Left lung (tissue), 10 donors: ENCODE data around the gene BRSK2. TPM values are rescaled to one million over a fixed set of nuclear protein-coding genes. Genes with fewer than 3 reads are reported as not detected.

Experiments used
- ATAC-seq: fragments of 200-7000 bp; cut with Tn5 transposase; one replicate; pipeline ENCODE4 v1.9.1; 2020; ENCODE audit warnings: moderate library complexity
- DNase-seq, 4 donors: peaks; one replicate each; pipeline ENCODE4 v3.0.0-alpha.2; 2013 to 2020
- H3K27ac ChIP-seq, 2 donors: fragments of 200-600 bp; sonication (generic) in 1 of 2; one replicate each; pipeline versions ENCODE4 v1.5.0 to v1.8.0; 2020 to 2021
- H3K27me3 ChIP-seq, 2 donors: fragments of 200-600 bp; sonication (generic) in 1 of 2; one replicate each; pipeline versions ENCODE4 v1.5.0 to v1.8.0; 2020 to 2021
- H3K36me3 ChIP-seq, 2 donors: fragments of 200-600 bp; sonication (generic) in 1 of 2; one replicate each; pipeline versions ENCODE4 v1.5.0 to v1.8.0; 2020 to 2021
- H3K4me1 ChIP-seq, 2 donors: fragments of 200-600 bp; one replicate each; pipeline ENCODE4 v1.8.0; 2021
- H3K4me3 ChIP-seq, 2 donors: fragments of 200-600 bp; sonication (generic) in 1 of 2; one replicate each; pipeline versions ENCODE4 v1.5.0 to v1.8.0; 2020 to 2021; ENCODE audit warnings: mild to moderate bottlenecking in 1 of 2
- H3K9me3 ChIP-seq, 2 donors: fragments of 200-600 bp; sonication (generic) in 1 of 2; one replicate each; pipeline versions ENCODE4 v1.5.0 to v1.8.0; 2020 to 2021
- CTCF ChIP-seq, 2 donors: fragments of 200-600 bp; sonication (generic) in 1 of 2; IDR thresholded peaks; one replicate each; pipeline versions ENCODE4 v1.5.0 to v1.8.0; 2021; ENCODE audit warnings: antibody characterized with exemption in 2 of 2
- intact Hi-C, 2 donors: fragments of 100-400 bp; cut with DNase I; formaldehyde crosslinking; loops; one replicate each; pipeline versions ENCODE4 v1.11.2 to v1.14.2; 2022
- polyA plus RNA-seq, 6 donors: library from polyadenylated mRNA; unstranded; fragments of 120-200 nt; gene quantifications; one replicate each; pipeline ENCODE4 v1.2.1, GENCODE V29; 2013; ENCODE audit not compliant: insufficient read length in 6 of 6
- total RNA-seq, 2 donors: library from RNA; stranded (reverse); fragmentation: NEBNext Ultra II Directional; extraction: Animal tissue kit (Norgen Biotek cat#: 25700); gene quantifications; one replicate each; pipeline ENCODE4 v1.2.1, GENCODE V29; 2021
- donor health status: DM: no; HTN: yes; CAD: no.
- donor health status: DM: no; HTN: no; CAD: no.

Gene BRSK2
- total and polyA plus RNA-seq, 8 donors: 0.13 to 1.1 (median 0.69) TPM

GRCh38 chr11:1479006-1479677 is 89.4 kb downstream of the BRSK2 start:
- no peak for TF ChIP-seq CTCF (IDR thresholded peaks at IDR 0.05)
- peaks cover 0 to 76% of the 10 kb centered on the region in 2 donors for H3K36me3 ChIP-seq
- no peak overlapping the region for H3K4me3 ChIP-seq
- H3K9me3 ChIP-seq: no peaks in the 10 kb centered on the region
- ATAC-seq (no peak), DNase-seq (peak in 1 of 4 donors; percentile 60)
- intact Hi-C loops: no loop called here
- peaks cover 0 to 31% of the 10 kb centered on the region in 2 donors for H3K4me1 ChIP-seq
- H3K27ac ChIP-seq: no peak overlapping the region
- no peaks in the 10 kb centered on the region for H3K27me3 ChIP-seq

- Histone ChIP-seq H3K36me3 (peaks cover 0 to 72% of the 10 kb centered on the region in 2 donors), H3K4me3 (no peak overlapping the region), H3K27me3 (no peaks in the 10 kb centered on the region), H3K4me1 (peaks cover 0 to 34% of the 10 kb centered on the region in 2 donors), H3K9me3 (no peaks in the 10 kb centered on the region), H3K27ac (no peak overlapping the region)
- DNase-seq (peak in 1 of 4 donors; percentile 53), ATAC-seq (no peak)
- TF ChIP-seq CTCF (IDR thresholded peaks at IDR 0.05): no peak
- intact Hi-C loops: no loop called here
Observed at GRCh38 chr11:1479678-1480118, 90.0 kb downstream of the BRSK2 start.

GRCh38 chr11:1480191-1480554 is 90.4 kb downstream of the BRSK2 start:
- no peak overlapping the region for H3K4me3 ChIP-seq
- H3K27ac ChIP-seq: no peak overlapping the region
- ATAC-seq (no peak), DNase-seq (peak in 1 of 4 donors; percentile 46)
- H3K27me3 ChIP-seq: no peaks in the 10 kb centered on the region
- H3K36me3 ChIP-seq: peaks cover 0 to 67% of the 10 kb centered on the region in 2 donors
- intact Hi-C loops: no loop called here
- no peaks in the 10 kb centered on the region for H3K9me3 ChIP-seq
- no peak for TF ChIP-seq CTCF (IDR thresholded peaks at IDR 0.05)
- H3K4me1 ChIP-seq: peaks cover 0 to 39% of the 10 kb centered on the region in 2 donors

GRCh38 chr11:1480555-1481482 is 91.1 kb downstream of the BRSK2 start:
- Histone ChIP-seq H3K4me1 (peaks cover 1 to 45% of the 10 kb centered on the region in 2 donors), H3K36me3 (peaks cover 0 to 61% of the 10 kb centered on the region in 2 donors), H3K27ac (no peak overlapping the region), H3K27me3 (no peaks in the 10 kb centered on the region), H3K9me3 (no peaks in the 10 kb centered on the region), H3K4me3 (no peak overlapping the region)
- TF ChIP-seq CTCF (IDR thresholded peaks at IDR 0.05): no peak
- peak in 1 of 4 donors; percentile 77 for DNase-seq
- no peak for ATAC-seq
- intact Hi-C loops: no loop called here

- H3K36me3 ChIP-seq: peaks cover 0 to 55% of the 10 kb centered on the region in 2 donors
Observed at GRCh38 chr11:1481483-1481825, 91.7 kb downstream of the BRSK2 start.

More at GRCh38 chr11:1481483-1481825, 91.7 kb downstream of the BRSK2 start:
- no peak overlapping the region for H3K27ac ChIP-seq
- no peaks in the 10 kb centered on the region for H3K9me3 ChIP-seq
- ATAC-seq (no peak), DNase-seq (no peak)
- no peak overlapping the region for H3K4me3 ChIP-seq
- H3K4me1 ChIP-seq: peaks cover 8 to 52% of the 10 kb centered on the region in 2 donors
- TF ChIP-seq CTCF (IDR thresholded peaks at IDR 0.05): no peak
- intact Hi-C loops: no loop called here
- no peaks in the 10 kb centered on the region for H3K27me3 ChIP-seq
